M059J (cell line): ENCODE data around the gene UBAP1L. TPM values are rescaled to one million over a fixed set of nuclear protein-coding genes. Genes with fewer than 3 reads are reported as not detected.
"Not testable (repeated sequence)": the region's sequence is repeated elsewhere in the genome, so short reads cannot be mapped to it uniquely, and the experiment has no call there.

Source experiments
- DNase-seq: peaks from one replicate; pipeline ENCODE4 v3.0.0-alpha.2; 2012; ENCODE audit warnings: low read depth
- total RNA-seq: library from RNA; depleted of rRNA; stranded (reverse); fragments of >200 nt; shearing (Covaris generic); gene quantifications from 2 replicates; pipeline ENCODE4 v1.2.3, GENCODE V29; 2014

The UBAP1L gene
- total RNA-seq, 1 experiment from 2014 or later: 0.10 TPM

DNA sequence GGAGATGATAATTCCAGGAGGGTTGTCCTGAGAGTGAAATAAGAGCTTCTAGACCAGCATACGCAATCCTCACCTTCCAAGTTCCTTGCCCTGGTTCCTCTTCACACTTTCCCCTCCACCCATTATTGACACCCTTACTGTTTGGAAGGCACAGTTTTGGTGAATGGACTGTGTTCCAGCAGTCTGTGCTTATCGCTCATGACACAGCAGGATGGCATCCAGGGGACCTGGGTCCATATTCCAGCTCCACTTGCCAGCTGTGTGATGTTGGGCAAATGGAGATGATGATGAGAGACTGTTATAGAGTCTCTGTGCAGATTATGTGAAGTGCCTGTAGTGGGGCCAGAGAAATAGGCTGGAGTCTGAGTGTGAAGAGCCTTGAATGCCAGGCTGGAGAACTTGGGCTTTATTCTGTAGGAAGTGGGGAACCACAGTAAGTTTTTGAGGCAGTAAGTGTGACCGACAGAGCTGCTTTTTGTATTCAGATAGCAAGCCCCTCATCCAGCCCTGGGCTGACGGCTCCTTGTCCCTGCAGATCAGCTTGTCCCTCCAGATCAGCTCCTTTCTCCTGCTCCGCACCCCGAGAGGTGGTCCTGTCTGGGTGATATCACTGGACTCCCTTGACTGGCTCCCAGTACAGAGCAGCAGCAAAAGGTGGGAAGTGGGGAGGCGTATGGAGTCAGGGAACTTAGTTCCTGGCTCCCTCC, 30.3 kb downstream of the UBAP1L start:
- DNase-seq: no peak

DNA sequence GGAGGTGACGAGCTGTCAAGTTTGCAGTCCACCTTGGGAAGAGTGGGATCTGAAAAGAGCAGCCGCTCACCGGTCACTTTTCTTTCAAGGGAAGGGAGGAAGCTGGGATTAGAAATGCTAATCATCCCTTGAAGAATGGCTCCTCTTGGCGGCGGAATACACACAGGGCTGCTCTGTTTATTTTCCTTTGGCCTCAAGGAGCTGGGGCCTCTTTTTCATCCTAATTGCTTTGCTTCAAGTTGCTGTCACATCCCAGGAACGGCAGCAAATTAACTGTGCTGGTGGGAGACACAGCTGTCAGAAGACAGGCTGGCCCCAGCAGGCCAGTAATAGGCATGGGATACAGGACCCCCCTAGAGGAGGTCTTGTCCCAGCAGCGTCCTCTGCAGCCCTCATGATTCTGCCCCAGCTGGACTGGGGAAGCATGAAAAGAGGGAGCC, 31.7 kb downstream of the UBAP1L start:
- peak; percentile 57 for DNase-seq

DNA sequence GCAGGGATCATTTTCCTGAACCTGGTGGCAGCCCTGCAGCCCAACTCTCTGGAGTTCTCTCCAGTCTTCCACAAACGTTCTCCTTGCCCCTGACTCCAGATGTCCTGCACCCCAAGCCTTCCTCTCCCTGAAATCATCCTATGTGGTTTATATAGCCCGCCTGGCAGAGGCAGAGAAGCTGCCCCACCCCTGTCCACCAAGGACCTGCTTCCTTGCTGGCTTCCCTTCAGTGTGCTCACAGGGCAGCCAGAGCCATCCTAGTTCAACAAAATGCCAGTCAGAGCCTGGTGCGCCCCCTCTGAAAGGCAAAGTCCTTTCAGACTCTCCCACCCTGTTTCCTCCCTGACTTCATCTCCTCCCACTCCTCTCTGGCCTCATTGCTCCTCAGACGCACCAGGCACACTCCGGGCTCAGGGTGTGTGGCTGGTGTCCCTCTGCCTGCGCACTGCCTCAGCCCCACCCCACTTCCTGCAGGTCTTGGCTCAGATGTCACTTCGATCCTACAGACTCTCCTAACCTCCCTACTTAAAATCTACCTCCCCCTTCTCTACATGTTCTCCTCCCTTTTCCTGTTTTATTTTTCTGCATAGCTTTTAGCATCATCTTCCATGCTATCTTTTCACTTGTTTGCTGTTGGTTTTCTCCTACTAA, 32.6 kb downstream of the UBAP1L start:
- DNase-seq: no peak

DNA sequence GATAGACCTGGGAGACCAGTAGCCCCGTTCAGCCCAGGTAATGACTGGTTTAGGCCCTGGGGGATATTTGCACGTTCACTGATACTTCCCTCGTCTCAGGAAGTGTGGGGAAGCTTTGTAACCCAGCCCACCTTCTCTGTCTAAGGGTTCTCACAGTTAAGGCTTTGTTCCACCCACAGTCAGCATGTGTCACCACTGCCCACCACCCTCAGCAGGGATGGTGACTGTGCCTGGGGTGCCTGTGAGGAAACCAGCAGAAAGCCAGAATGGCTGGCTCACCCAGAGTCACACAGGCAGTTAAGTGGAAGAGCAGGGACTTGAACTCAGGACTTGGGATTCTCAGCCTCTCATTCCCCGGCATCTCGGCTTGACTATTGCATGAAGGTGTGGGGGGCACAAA, 33.2 kb downstream of the UBAP1L start:
- no peak for DNase-seq

DNA sequence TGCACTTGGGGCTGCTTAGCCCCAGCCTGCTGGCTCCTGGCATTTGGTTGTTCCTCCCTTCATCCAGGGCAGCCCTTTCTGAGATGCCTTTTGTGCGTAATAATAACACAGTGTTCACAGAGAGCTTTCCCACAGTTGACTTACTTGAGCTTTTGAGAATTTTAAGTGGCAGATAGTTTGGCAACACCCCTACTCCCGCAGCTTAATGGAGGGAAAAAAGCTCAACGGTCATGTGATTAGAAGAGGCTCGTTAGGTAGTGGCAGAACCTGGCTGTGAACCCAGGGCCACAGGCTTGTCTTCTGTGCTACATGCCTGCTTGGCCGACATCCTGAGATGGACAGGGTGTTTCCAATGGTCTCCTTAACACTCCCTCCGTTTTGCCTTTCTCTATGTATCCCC, 33.7 kb downstream of the UBAP1L start:
- DNase-seq: no peak

DNA sequence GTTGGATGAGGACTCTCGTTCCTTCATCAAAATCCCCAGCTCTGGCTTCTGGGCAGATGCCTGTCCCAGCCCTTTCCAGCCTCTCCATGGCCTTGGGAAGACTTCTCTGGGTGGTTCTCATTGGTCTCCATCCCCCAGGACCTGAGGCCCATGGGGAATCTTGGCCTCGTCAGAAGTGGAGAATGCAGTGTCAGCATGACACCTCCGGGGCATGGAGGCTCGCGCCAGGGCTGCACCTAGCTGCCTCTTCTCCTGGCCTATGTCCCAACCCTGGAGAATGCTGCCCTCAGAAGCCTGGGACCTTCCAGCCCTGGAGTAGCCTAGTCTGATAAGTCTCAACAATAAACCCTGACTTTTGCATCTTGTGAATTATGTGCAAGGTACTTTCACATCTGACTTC, 35.4 kb downstream of the UBAP1L start:
- DNase-seq: no peak

DNA sequence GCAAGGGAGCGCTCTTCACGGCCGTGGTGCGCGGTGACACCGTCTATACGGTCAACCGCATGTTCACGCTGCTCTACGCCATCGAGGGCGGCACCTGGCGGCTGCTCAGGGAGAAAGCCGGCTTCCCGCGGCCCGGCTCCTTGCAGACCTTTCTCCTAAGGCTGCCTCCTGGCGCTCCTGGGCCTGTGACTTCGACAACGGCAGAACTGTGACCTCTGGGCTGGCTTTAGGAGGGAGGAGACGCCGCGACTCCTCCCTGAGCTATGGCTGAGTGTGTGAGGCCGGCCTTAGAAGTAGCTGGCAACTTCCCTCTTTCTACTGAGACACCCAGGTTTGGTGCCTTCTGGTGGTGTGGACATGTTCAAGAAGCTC, 37.0 kb downstream of the UBAP1L start:
- no peak for DNase-seq

DNA sequence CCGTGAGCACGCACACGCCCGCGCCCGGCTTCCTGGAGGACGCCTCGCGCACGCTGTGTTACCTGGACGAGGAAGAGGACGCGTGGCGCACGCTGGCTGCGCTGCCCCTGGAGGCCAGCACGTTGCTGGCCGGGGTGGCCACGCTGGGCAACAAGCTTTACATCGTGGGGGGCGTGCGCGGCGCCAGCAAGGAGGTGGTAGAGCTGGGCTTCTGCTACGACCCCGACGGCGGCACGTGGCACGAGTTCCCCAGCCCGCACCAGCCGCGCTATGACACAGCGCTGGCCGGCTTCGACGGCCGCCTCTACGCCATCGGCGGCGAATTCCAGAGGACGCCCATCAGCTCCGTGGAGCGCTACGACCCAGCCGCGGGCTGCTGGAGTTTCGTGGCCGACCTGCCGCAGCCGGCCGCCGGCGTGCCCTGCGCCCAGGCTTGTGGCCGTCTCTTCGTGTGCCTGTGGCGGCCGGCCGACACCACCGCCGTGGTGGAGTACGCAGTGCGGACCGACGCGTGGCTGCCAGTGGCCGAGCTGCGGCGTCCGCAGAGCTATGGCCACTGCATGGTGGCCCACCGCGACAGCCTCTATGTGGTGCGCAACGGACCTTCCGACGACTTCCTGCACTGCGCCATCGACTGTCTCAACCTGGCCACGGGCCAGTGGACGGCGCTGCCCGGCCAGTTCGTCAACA, 37.6 kb downstream of the UBAP1L start:
- no peak for DNase-seq

DNA sequence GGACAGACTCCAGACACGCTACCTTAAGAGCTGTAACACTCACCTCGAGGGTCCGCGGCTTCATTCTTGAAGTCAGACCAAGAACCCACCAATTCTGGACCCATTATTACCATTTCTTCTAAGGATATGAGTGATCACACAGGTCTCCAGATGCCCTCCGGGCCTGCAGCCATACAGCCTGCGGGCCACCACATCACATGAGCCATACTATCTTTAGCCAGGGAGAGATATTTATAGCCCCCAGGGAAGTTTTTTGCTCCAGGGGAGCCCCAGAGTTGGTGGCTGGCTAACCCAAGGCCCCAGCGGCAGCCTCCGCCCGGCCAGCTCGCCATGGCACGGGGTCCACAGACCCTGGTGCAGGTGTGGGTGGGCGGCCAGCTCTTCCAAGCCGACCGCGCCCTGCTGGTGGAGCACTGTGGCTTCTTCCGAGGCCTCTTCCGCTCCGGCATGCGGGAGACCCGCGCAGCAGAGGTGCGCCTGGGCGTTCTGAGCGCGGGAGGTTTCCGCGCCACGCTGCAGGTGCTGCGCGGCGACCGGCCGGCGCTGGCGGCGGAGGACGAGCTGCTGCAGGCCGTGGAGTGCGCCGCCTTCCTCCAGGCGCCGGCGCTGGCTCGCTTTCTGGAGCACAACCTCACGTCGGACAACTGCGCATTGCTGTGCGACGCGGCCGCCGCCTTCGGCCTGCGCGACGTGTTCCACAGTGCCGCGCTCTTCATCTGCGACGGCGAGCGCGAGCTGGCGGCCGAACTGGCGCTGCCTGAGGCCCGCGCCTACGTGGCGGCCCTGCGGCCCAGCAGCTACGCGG, 38.3 kb downstream of the UBAP1L start, which contains the start of gene KBTBD13:
Gene KBTBD13, plus strand, starts transcription at position 261 of the 805 bp plus-strand sequence. Its CDS starts 70 bp downstream, at position 331.
- no peak for DNase-seq

DNA sequence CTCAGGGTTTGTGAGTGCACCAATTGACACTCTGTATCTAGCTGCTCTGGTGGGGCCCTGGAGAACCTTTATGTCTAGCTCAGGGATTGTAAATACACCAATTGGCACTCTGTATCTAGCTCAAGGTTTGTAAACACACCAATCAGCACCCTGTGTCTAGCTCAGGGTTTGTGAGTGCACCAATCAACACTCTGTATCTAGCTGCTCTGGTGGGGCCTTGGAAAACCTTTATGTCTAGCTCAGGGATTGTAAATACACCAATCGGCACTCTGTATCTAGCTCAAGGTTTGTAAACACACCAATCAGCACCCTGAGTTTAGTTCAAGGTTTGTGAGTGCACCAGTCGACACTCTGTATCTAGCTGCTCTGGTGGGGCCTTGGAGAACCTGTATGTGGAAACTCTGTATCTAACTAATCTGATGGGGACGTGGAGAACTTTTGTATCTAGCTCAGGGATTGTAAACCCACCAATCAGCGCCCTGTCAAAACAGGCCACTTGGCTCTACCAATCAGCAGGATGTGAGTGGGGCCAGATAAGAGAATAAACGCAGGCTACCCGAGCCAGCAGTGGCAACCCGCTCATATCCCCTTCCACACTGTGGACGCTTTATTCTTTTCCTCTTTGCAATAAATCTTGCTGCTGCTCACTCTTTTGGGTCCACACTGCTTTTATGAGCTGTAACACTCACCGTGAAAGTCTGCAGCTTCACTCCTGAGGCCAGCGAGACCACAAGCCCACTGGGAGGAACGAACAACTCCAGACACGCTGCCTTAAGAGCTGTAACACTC, 39.2 kb downstream of the UBAP1L start:
- not testable (repeated sequence) for DNase-seq

DNA sequence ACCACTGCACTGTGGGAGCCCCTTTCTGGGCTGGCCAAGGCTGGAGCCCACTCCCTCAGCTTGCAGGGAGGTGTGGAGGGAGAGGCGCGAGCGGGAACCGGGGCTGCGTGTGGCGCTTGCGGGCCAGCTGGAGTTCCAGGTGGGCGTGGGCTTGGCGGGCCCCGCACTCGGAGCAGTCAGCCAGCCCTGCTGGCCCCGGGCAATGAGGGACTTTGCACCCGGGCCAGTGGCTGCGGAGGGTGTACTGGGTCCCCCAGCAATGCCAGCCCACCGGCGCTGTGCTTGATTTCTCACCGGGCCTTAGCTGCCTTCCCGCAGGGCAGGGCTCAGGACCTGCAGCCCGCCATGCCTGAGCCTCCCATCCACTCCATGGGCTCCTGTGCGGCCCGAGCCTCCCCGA, 40.1 kb downstream of the UBAP1L start:
- DNase-seq: not testable (repeated sequence)

DNA sequence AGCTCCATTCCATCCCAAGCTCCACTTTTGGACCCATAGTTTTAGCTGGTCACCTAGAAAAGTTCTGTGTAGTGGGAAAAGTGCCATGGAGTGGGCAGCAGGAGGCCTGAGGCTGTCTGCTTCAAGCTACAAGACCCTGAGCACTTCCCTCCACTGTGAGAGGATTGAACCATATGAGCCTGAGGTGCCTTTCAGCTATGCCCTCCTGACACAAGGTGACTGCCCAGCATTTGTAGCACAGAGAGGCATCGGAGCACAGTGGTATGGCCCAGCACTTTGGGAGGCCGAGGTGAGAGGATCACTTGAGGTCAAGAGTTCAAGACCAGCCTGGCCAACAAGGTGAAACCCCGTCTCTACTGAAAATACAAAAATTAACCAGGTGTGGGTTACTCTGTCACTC, 42.4 kb downstream of the UBAP1L start:
- DNase-seq: no peak

DNA sequence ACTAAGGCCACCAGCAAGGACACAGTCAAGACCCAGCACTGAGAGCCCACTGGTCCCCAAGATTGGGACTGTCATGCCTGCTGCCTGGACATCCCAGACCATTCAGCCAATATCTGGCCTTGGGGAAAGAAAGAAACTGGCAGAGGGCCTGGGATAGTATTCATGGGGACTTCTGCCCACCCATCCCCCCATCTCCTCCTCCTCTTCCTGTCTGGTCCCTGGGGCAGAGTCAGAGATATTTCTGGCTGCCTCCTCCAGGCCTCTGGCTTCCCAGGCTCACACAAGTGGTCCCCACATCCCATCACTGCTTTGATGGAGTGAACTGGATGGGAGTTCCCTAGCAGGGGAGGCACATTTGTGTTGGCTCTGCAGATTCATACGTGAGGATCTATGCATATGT, 43.0 kb downstream of the UBAP1L start:
- no peak for DNase-seq

DNA sequence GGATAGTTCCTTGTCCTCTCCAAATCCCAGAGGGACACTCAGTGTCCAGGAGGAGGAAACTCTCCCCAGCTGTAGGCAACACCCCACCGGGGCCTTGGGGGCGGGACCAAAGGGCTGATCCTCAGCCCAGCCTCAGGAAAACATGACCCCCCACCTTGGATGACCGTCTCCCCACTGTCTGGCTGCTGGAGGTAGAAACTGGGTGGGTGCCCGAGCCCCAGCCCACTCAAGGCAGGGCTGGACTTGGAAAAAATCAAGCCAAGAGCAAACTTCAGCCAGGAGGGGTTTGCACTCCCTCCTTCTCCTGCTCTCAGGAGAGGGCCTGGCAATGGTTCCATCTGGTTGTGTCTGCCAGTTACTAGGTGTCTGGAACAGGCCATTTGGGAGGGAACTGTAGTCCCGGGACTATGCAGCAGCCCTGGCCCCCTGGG, 43.6 kb downstream of the UBAP1L start:
- DNase-seq: no peak

DNA sequence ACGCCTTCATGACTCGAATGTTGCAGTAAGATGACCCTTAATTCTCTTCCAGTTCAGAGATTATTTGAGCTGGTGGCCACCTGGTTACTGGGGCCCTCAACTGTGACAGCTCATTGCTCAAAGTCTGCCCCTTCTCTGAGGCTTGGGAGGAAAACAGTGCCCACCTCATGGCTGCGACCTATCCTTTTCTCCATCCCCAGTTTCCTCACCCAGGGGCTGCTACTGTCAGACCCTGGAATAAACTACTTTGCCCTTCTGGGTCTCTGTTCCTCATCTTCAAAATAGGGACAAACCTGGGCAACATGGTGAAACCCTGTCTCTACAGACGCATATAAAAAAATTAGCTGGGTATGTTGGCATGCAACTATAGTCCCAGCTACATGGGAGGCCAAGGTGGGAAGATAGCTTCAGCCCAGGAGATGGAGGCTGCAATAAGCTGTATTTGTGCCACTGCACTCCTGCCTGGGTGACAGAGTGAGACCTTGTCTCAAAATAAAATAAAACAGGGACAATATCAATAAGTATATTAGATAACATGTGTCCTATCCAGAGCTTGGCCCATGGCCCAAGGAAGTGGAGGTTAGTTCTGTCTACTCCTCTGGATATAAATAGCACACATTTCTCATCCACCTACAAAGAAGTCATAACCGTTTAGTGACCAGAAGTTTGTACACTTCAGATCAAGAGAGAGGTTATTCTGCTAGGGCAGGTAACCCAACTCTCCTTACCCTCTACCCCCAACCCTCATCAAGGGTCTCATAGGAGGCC, 45.0 kb downstream of the UBAP1L start:
- DNase-seq: no peak

DNA sequence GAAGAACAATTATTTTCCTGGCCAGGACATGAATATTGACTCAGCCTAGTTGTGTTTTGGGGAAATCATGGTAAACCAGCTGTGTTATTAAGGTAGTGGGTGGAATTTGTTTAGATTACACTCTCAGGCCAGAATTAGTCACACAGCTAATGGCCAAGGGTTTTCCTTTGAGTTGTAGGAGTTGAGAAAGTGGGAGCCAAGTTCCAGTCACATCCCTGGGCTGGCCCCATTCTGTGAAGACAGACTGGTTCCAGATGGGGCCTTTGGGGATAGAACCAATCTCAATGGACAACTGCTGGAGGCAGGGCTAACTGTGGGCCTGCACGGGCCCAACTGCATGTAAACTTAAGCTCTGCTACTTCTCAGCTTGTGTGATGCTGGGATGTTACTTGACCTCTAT, 45.8 kb downstream of the UBAP1L start:
- DNase-seq: peak; percentile 75

DNA sequence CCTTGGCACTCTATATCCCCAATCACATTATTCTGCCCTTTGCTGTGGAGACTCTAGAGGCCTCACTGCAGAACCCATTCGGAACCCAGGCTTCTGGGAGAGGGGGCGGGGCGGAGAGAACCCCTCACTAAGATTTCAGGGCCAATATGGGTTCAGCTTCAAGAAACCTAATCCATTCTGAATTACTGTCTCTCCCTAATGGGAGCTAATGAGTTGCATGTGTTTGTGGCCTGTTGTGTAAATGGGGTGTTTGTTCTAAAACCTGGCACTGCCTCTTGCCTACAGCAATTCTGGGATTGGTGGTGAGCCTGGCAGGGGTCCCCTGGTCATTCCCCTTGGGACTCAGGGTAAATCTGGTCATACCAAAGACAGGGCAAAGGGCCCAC, 46.6 kb downstream of the UBAP1L start:
- DNase-seq: no peak

DNA sequence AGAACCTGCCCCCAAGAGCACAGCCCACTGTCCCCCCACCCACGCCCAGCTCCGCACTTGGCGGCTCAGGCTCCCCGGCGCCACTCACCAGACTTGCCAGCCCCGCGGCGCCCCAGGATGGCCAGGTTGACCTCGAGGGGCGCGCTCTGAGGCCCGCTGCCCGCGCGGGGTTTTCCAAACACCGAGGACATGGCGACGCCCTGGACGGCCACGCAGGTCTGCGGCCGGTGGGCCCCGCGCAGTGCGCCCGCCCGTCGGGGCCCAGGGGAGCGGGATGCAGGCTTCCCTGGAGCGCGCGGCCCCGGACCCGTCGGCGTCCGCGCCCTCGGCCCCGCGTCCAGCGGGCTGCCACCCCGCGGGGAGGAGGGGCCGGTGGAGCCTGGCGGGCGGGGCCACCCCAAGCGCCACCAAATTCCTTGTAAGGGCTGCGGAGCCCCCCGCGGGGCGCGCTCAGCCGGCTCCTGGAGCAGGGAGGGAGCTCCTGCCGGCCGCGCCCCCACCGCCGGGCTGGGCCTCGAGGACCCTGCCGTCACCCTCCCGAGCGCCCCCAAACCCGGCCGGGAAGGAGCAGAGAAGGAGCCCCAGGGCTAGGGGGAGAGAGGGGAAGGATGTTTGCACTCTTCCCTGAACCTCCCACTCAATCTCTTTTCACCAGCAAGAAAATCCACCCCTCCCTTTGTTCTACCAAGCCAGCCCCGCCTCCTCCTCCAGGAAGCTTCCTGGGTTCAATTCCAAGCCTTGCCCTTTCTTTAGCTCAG, 47.2 kb downstream of the UBAP1L start, which contains the start of gene RASL12:
Gene RASL12, minus strand, starts transcription at position 347 of the 758 bp plus-strand sequence. Its CDS starts 156 bp downstream, at position 191.
- DNase-seq: no peak

DNA sequence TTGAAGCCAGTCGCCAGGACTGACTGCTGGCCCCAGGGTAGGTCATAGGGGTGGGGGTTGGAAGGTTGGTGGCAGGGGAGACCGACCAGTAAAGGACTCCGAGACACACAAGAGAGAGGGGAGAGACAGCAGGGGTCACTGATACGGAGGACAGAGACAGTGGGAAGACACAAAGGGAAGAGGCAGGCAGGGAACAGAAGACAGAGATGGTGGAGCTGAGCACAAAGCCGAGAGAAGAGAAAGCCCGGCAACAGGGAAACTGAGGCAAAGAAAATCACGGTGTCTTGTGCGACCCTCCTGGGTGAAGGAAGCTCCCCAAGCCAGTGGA, 47.7 kb downstream of the UBAP1L start:
- DNase-seq: no peak
